HG03565 (cell line): ENCODE data around the gene PAPOLB.
"Not testable (repeated sequence)": the region's sequence is repeated elsewhere in the genome, so short reads cannot be mapped to it uniquely, and the experiment has no call there.

Experiments used
- ATAC-seq: cut with Tn5 transposase; IDR thresholded peaks from one replicate; pipeline ENCODE4 v1.9.1; 2021; ENCODE audit warnings: mild to moderate bottlenecking, moderate library complexity; ENCODE audit not compliant: unreplicated experiment

Gene PAPOLB

DNA sequence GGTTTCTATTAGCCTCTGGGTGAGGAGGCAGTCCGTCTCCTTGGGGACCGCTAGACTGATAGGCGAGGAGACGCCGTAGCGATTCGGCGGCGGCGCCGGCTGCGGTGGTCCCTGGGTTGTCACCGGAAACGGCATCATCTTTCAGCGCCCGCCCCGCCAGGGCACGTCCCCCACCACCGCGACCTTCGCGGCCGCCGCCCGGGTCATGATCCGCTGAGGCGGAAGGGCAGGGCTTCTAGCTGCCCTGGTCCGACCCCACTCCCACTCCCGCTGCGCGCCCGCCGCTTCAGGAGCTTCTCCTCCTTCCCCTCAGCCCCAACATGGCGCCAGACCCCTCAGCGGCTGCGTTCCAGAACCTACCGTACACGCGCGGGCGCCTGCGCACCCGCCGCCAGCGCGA, at the start of gene PAPOLB:
PAPOLB (minus strand) TSS at position 358 of the 400 bp plus-strand sequence; CDS start at position 138, 220 bp downstream.
- no peak for ATAC-seq

- no peak for ATAC-seq
These were observed 49.4 kb upstream of the PAPOLB start for GRCh38 chr7:4911111-4911828.

GRCh38 chr7:4906682-4907081, 44.9 kb upstream of the PAPOLB start:
- no peak for ATAC-seq

DNA sequence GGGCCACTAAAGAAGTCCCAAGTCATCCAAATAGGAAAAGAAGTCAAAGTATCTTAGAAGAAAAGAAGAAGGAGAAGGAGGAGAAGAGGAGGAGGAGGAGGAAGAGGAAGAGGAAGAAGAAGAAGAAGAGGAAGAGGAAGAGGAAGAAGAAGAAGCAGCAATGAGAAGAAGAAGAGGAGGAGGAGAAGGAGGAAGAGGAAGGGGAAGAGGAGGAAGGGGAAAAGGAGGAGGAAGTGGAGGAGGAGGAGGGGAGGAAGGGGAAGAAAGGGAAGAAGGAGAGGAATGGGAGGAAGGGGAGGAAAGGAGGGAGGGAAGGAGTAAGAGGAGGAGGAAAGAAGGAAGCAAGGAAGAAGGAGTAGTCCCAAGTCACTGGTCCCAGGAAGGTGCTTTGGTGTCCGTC, 43.3 kb upstream of the PAPOLB start:
- ATAC-seq: no peak

DNA sequence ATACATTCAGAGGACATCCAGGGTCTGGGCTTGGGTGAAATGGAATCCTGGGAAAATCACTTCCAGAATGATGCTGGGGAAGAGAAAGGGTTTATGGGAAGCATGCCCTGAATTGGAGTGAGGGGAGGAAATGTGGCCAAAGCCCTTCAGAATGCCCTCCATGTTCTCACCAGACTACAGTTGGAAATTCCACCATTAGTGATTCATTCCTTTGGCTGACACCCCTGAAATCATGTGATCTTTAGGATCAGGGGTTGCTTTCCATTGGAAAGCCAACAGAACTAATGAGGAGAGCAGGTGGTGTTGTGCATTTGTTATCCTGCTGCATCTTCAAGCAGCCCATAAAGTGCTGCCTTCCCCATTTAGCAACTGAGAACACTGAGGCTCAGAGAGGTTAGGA, 42.5 kb upstream of the PAPOLB start:
- no peak for ATAC-seq

- ATAC-seq: no peak
These were observed 33.9 kb upstream of the PAPOLB start for GRCh38 chr7:4895766-4896165.

DNA sequence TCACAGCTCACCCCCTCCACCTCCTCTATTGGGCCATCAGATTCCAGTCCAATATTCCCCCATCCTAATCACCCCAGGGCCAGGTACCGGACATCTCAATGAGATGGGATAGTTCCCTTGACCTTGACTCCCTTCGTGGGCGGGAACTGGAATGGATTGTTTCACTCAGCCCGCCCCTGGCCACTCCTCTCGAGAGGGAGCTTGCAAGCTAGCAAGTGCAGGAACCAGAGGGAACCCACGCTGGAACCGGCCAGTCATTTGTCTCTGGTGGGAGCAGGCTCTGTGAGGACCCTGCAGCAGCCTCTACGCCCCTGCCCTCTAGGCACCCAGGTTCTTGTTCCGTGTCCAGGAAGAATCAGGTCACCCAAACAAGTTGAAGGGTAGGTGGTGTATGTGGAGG, 32.7 kb upstream of the PAPOLB start:
- ATAC-seq: no peak

DNA sequence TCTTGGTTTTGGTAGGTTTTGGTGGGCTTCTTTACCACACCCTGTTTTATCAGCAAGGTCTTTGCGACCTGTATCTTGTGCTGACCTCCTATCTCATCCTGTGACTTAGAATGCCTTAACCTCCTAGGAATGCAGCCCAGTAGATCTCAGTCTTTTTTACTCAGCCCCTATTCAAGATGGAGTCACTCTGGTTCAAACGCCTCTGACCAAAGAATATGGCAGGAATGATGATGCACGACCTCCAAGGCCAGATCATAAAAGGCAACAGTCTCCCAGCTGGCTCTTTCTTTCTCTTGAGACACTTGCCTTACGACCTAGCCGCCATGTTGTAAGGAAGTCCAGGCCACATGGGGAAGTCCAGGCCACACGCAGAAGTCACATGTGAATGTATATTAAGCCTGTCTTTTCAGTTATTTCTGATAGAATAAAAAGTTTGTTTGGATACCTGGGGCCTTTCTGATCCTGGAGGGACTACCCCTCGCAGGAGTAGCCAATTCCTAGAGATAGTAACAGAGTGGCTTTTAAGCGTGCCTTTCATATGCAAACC, 32.2 kb upstream of the PAPOLB start:
- ATAC-seq: no peak

- not testable (repeated sequence) for ATAC-seq
These were observed 31.4 kb upstream of the PAPOLB start for GRCh38 chr7:4893188-4893587.

GRCh38 chr7:4891522-4891921, 29.7 kb upstream of the PAPOLB start:
- ATAC-seq: not testable (repeated sequence)

DNA sequence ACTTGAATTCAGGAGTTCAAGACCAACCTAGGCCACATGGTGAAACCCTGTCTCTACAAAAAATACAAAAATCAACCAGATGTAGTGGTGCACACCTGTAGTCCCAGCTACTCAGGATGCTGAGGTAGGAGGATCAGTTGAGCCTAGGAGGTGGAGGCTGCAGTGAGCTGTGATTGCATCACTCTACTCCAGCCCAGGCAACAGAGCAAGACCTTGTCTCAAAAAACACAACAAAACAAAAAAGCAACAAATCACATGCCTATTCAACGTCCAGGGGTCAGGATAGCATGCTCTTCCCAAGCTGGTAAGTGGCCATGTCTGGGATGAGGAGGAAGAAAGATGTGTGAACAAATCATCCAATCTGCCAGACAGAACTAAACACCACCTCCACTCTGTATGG, 27.9 kb upstream of the PAPOLB start:
- ATAC-seq: no peak

GRCh38 chr7:4888161-4888560, 26.3 kb upstream of the PAPOLB start:
- no peak for ATAC-seq

DNA sequence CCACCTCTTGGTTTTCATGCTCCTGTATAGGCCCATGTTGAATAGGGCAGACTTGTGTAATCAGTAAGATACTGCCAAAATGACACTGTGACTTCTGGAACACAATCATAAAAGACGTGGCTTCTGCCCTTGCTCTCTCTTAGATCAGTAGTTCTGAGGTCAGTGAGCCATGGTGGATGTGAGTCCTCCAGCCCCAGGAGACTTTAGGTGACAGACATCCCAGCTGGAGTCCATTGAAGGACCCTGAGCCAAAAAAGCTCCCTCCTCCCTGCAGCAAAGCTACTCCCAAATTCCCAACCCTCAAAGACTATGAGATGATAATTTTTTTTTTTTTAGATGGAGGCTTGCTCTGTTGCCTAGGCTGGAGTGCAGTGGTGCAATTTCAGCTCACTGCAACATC, 24.8 kb upstream of the PAPOLB start:
- ATAC-seq: no peak

DNA sequence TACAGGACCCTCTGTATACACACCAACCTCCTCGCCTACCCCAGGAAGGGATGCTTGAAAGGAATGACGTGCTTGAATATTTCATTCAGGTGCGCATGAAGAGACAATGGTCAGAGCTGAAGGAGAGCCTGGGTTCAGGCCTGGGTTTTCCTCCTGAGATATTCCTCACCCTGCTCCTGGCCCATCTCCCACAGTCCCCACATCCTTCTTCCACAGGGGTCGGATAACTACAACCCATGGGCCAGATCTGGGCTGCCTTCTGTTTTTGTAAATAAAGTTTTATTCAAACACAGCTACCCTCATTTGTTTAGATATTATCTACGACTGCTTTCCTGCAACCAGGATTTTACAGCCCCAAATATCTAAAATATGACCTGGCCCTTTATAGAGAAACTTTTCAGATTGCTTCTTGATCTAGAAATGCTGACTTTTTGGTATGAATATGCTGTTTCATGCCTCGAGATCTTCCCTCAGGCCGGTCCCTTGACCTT, 23.5 kb upstream of the PAPOLB start:
- ATAC-seq: no peak

GRCh38 chr7:4884164-4884563, 22.3 kb upstream of the PAPOLB start:
- ATAC-seq: no peak

DNA sequence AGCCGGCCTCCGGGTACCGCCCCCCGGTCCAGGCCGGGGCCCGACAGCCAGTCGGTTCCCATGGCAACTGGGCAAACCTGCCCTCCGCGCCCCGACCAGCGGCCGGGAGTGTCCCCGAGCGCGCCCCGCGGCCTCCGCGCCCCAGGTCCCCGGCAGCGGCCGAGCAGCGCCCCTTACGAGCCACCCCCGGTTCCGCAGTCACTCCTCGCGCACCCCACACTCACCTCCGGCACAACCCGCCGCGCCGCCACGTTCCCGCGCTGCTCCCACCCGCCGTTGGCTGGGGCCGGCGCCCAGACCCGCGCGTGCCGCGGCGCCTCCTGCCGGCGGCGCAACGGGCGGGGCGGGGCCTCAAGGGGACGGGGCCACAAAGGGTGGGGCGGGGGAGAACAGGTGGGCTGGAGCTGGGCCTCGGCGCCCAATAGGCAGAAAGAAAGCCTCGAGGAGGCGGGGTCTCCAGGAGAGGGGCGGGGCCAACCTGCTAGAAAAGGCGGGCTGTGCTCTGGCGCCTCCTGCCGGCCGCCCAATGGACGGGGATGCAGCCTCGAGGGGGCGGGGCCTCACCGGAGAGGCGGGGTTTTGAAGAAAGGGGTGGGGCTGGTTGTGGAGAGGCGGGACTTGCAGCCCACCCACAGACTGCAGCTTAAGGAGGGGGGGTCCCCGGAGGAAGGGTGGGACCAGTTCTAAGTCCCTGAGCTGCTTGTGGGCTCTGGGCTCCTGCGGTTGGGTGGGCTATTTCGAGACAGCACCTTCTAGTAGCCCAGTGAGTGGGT, 21.7 kb upstream of the PAPOLB start, which contains the start of gene RADIL:
RADIL (minus strand) TSS at position 345 of the 773 bp plus-strand sequence. CDS start 5,577 bp downstream, outside the sequence.
- peak; percentile 69 for ATAC-seq

GRCh38 chr7:4883033-4883371, 21.2 kb upstream of the PAPOLB start:
- no peak for ATAC-seq

- ATAC-seq: no peak
These were observed 20.6 kb upstream of the PAPOLB start for GRCh38 chr7:4882169-4883032.

GRCh38 chr7:4880218-4880617, 18.4 kb upstream of the PAPOLB start:
- ATAC-seq: no peak

DNA sequence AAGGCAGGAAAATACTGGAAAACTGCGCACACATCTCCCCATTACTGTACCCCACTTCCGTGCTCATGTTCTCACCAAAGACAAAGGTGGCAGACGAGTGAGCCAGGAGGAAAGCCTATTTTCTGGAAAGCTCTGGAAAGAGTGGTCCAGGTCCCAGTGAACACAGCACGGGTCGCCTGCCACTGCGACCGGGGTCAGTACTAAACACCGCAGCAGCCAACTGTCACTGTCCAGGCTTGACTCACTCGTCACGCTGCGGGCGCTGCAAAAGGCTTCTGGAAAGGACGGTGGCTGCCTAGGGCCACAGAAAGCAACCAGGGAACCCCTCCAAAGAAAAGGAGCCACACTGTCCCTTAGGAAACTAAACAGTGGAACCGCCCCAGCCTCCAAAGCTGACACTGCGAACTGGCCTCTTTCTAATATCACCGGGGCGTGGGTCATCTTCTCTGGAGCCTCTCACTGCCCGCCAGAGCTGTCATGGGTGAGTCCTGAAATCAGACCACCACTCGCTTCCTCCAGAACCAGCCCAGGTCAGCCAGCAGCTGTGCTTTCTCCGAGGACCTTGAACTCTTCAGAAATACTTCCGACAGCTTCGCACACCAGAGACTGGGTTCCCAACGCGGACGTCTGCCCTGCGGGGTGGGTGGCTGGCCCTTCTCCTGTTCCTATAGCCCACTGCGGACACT, 17.7 kb upstream of the PAPOLB start:
- ATAC-seq: no peak
